Measurements from ENCODE around the gene MRM1.
"Not testable (repeated sequence)": the region's sequence is repeated elsewhere in the genome, so short reads cannot be mapped to it uniquely, and the experiment has no call there.

The MRM1 gene

DNA sequence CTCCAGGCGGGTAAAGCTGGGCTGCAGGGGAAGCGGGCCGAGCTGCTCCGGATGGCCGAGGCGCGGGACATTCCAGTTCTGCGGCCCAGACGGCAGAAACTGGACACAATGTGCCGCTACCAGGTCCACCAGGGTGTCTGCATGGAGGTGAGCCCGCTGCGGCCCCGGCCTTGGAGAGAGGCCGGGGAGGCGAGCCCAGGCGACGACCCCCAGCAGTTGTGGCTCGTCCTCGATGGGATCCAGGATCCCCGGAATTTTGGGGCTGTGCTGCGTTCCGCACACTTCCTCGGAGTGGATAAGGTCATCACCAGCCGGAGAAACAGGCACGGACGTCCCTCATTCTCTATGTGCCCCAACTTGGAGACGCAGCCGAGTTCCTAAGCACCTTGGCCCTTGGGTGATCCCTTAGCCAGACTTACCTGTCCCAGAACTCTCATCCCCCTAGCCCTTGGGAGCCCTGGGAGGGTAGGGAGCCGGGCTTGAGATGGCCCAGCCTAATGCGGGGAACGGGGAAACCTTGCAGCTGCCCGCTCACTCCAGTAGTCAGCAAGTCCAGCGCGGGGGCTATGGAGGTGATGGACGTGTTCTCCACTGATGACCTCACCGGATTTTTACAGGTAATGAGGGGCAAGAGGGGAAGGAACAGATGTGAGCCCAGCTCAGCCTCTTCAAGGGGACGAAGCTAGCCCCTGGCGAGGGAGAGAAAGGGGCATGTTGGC is 806 bp downstream of the MRM1 start:
- DNase-seq, result peak; percentile 2

DNA sequence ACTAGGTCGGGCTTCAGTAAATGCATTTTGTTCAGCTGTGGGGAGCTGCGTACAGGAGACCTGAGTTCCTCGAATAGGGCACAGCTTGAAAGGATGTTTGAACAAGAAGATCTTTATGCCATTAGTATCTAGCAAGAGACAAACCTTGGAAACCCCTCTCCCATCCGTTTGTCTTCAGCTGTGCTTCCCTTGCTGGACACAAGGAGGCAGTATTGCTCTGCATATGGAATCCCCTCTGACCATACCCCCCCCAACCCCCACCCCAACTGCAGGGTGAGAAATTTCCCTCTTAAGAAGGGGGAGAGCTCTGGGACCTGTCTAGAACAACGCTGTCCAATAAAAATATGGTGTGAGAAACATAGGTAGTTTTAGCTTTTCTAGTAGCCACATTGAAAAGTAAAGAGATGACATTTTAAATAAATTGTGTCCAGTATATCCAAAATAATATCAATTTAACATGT is 1.6 kb downstream of the MRM1 start:
- DNase-seq, result peak; percentile 66

DNA sequence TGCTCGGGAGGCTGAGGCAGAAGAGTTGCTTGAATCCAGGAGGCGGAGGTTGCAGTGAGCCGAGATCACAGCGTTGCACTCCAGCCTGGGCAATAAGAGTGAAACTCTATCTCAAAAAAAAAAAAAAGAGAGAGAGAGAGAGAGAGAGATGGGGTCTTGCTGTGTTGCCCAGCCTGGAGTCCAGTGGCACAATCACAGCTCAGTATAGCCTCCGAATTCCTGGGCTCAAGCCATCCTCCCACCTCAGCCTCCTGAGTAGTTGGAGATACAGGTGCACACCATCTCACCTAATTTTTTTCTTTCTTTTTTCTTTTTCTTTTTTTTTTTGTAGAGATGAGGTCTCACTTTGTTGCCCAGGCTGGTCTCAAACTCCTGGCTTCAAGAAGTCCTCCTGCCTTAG is 3.6 kb downstream of the MRM1 start:
- DNase-seq, result not testable (repeated sequence)

DNA sequence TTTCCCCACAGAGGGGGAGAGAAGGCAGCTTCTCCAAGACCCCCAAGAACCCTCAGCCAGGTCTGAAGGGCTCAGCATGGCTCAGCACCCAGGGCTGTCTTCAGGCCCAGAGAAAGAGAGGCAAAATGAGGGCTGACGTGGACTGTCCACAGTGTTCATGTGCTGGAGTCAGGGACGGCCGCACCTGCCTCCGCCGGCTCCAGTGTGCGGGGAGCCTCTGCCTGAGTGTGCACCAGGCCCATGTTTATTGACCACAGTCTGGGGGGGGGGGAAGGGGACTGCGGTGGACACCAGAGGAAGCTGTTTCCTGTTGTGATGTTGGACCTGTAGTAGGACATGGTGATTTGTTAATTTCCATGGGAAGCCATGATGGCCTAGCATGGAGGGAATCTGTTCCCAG is 6.9 kb downstream of the MRM1 start:
- no peak for DNase-seq

DNA sequence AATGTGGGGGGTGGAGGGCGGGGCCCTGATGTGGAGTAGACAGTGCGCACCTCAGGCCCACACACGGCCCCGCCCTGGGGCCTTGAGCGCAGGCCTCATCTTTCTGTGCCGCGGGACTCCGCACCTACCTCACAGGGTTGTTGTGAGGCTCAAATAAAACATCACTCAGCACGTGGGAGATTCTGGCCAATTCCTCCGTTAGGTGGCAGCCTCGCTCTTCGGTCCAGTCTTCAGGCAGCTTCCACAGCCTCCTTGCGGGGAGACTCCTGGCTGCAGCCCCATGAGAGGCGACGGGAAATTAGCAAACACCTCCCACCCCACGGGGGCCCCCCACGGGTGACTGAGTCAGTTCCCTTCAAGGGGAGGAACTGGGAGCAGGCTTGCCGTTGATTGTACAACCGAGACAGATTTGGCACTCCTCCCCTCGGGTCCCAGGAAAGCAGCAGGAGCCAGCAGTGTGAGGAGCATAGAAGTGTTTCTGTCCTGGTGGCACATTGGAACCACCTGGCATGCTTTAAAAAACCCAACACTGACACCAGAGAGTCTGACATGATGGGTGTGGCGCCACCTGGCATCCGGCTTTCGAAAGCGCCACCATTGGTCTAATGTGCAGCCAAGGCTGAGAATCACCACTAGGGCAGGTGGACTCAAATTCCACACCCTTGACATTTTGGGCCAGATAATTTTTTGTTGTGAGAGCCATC is 7.6 kb downstream of the MRM1 start:
- DNase-seq, result peak; percentile 93

DNA sequence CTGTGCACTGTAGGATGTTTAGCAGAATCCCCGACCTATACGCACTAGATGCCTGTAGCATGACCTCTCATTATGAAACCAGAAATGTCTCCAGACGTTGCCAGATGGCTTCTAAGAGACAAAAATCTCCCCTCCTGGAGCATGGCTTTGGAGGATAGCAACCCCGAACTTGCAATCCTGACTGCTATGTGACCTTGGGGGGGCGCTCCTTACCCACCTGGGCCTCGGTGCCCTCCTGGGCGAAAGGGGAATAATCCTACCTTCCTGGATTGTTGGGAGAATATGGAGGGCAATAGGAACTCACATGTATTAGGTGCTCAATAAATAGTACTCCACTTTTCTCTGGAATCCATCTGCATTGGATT is 8.1 kb downstream of the MRM1 start:
- DNase-seq, result no peak

DNA sequence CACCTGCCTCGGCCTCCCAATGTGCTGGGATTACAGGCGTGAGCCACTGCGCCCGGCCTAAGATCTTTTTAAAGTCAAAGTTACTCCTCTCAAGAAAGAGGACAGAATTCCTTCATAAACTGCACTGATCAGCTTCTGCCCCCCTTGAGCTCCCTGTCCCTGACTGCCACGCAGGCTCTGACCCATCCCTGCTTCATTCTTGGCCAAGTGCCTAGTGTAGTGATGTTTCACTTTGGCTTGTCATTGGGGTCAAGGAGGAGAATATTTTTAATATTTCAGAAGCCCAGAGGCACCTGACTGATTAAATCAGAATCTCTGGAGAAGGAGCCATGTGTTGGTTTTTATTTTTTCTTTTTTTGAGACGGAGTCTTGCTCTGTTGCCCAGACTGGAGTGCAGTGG is 9.1 kb downstream of the MRM1 start:
- no peak for DNase-seq

DNA sequence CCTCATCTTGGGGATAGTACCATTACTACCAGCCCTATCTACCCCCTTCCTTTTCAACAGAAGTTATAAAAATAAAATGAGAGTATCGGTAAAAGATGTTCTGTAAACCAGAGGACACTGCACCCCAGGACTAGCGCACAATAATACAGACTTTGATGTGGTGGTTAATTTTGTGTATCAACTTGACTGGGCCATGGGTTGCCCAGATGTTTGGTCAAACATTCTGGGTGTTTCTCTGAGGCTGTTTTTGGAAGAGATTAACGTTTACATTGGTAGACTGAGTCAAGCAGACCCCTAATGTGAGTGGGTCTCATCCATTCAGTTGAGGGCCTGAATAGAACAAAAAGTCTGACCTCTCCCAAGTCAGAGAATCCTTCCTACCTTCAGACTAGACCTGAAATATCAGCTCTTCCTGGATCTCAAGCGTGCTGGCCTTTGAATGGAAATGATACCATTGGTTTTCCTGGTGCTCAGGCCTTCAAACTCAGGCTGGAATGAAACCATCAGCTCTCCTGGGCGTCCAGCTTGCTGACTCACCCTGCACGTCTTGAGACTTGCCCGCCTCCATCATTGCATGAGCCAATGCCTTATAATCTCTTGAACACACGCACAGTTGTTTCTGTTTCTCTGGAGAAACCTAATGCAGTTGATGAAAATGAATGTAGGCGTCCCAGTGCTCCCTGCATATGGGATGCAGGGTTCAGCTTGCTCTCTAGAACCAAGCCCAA is 10.1 kb downstream of the MRM1 start:
- DNase-seq, result no peak

DNA sequence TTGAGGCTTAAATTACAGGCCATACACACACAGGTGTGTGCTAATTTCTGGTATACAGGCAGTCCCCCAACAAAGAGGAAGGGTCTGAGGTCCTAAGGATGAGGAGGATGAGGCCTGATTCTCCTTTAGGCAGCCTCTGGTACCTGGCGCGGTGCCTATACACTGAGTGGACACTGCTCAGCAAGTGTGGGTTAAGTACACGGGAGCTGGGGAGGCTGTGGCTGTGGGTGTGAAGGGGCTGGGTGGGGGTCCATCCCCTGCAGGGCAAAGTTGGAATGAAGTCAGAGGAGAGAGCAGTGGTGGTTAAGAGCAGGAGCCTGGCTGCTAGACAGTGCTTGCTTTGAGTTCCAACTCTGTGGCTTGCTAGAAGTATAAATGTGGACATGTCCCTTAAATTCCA is 10.9 kb downstream of the MRM1 start:
- DNase-seq, result no peak

DNA sequence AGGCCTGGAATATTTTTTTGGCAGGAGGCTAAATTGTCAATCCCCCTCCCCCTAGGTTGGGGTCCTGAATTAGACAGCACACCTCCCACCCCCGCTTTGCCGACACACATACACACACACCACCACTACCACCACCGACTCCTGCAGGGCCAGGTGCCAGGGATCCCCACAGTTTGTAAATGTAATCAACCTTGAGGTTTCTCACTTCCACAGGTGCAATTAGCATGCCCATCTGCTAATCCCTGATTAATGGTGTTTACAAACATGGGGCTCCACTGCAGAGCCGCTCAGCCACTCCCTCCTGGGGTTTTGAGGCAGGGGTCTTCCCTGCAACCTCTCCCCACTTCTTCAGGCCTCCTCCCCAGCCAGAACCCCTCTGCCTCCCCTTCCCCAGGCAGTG is 11.8 kb downstream of the MRM1 start:
- DNase-seq, result peak; percentile 47

DNA sequence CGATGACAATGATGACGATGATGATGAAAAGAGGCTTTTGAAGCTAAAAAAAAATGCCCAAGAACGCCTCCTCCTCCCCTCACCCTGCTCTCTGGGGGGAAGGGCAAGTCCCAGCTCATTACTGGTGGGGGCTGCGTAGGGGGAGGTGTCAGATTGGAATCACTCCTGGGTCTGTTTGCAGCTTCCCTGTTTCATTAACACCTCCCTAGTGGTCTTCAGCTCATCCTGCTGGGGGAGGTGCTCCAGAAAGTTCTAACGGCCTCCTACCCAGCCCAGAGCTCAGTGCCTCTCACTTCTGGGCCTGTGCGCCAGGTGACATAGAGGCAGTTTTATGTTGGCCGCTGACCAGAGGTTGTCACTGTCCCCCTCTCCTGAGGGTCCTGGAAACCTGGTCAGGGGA is 12.7 kb downstream of the MRM1 start:
- DNase-seq, result no peak

DNA sequence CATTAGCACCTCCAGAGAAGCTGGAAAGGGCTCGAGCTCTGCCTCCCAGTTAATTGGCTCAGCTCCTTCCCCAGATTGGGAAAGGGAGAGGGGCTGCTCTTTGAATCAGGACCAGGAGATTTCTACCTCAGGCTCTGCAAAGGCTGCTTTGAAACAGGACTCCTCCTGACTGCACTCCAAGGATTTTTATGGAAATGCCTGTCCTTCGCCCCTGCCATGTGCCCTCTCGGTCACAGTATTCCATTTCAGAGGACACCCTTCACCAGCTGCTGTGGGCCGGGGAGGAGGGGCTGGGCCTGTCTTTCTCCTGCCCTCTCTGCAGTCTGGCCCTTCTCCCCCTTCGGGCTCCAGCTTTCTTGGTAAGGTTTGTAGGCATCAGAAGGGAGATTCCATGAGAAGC is 13.6 kb downstream of the MRM1 start:
- DNase-seq, result peak; percentile 49

DNA sequence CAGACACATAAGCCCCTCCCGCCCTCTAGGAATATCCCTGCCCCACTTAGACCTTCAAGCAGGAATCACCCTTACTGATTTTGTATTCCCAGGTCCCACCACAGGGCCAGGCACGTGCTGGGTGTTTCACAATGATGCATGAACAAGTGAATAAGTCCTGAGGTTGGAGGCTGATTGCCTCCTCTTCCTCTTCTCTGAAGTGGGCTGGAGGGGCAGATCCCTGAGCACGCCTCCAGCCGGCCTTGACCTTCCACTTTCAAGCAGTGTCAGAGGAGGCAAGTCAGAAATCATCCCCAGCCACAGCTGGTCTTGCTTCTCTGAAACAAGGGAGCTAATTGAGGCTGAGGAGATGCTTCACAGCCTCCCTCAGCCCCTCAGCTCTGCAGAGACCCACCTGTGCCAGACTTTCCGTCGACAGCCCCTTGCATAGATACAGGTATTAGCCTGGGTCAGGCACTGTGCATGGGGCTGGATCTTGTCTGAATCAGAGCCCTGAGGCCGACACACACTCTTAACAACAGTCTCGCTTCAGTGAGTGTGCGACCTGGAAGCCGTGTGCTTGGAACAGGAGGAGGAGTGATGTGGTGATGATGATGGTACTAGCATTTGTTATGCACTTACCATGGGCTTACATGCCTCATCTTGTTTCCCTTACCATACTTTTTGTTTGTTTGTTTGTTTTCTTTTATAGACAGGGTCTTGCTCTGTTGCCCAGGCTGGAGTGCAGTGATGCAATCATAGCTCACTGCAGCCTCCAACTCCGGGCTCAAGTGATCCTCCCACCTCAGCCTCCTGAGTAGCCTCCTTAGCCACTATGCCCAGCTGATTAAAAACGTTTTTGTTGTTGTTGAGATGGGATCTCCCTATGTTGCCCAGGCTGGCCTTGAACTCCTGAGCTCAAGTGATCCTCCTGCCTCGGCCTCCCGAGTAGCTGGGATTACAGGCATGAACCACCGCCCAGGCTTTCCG is 15.0 kb downstream of the MRM1 start:
- DNase-seq, result no peak

DNA sequence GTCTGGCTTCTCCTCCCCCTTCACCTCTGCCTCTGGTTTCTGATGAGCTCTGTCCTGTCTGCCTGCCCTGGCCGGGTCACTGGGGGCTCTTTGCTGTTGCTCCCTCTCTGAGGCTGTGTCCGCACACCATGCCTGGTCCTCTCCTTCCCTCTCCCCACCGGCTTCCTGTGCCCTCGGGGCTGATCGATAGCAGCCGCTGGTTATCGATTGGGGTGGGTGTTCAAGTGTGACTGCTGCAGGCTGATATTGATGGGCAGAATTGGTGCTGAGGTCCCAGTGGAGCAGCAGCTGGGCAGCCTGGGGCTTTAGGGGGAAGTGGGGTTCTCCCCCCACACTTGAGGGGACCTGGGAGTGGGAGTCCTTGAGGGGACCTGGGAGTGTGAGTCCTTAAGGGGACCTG is 16.4 kb downstream of the MRM1 start:
- no peak for DNase-seq

DNA sequence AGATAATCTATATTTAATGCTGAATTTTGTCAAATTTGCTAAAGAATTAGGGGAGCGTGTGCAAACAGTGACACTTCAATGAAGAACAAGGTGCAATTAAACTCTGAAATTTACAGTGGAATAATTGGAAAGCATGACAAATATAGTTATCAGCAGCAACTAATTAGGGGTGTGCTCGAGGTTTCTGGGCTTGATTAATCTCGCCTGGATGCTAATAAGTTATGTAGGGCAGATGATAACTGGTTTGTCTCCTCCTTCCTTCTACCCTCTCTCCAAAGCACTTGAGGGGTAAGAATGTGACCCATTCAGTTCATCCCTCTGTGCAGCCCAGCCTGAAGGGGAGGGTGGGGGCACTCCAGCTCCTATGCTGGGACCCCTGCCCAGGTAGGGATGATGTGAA is 21.9 kb downstream of the MRM1 start:
- no peak for DNase-seq

DNA sequence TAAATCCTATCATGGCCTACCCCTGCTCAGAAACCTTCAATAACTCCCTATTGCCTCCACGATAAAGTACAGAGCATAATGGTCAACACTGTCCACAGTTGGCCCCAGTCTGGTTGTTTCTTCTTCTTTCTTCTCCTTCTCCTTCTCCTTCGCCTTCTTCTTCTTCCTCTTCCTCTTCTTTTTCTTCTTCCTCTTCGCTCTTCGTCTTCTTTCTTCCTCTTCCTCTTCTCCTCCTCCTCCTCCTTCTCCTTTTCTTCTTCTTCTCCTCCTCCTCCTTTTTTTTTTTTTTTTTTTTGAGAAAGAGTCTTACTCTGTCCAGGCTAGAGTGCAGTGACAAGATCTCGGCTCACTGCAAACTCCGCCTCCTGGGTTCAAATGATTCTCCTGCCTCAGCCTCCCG is 23.8 kb downstream of the MRM1 start:
- DNase-seq, result no peak

DNA sequence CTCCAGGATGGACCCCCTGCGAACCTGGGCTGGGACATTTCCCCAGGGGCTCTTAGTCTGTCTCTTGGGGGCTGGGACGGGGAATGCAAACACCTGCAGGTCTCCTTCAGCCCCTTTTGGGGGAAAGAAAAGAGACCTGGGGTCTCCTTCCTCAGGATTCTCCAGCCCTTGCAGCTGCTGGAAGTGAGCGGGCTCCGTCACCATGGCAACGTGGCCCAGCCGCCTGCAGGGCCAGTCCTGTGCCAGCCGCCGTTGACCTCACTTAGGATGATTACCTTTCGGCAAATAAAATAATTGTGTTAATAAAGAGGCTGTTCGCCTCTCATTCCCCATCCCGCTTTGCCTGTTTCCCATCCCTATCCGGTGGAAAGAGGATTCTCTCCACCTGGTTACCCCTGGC is 25.7 kb downstream of the MRM1 start:
- DNase-seq, result no peak

DNA sequence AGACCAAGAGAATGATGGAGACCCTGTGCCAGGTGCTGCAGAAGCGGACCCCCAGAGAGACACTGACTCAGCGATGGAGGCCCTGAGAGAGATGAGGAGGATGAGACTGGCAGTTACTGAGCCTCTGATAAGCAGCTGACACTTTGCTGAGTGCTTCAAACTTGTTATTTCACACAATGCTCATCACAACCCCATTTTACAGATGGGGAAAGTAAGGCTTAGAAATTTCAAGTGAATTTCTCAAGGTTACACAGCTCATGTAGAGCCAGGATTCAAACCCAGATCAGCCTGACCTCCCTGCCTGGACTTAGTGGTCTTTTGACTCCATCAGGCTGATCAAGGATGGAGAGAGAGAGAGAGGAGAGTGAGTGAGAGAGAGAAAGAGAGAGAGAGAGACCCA is 27.2 kb downstream of the MRM1 start:
- DNase-seq, result no peak

DNA sequence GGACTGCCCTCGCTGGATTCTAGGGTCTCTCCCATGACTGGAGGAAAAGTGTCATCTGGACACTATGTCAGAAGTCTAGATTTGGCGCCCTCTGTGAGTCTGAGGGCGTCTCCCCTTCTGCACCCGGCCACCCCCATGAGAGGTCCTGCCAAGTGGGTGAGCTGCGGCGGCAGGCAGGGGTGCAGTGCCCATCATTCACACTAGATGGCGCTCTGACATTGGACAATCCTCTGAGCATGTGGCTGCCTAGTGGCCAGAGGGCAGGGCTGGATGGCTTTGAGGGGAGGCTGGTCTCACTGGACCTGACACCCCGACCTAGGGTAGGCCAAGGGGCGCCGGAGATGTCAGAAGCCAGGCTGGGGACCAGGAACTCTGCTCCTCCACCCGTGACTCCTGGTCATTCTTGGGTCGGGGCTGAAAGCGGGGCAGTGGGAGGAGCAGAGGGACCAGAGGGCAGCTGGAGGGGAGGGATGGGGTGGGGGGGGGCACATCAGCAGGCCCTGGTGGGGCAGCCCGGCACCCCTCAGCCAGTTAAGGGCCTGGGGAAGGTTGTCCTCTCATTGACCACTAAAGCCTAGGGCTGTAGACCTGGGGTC is 28.0 kb downstream of the MRM1 start:
- peak; percentile 65 for DNase-seq

DNA sequence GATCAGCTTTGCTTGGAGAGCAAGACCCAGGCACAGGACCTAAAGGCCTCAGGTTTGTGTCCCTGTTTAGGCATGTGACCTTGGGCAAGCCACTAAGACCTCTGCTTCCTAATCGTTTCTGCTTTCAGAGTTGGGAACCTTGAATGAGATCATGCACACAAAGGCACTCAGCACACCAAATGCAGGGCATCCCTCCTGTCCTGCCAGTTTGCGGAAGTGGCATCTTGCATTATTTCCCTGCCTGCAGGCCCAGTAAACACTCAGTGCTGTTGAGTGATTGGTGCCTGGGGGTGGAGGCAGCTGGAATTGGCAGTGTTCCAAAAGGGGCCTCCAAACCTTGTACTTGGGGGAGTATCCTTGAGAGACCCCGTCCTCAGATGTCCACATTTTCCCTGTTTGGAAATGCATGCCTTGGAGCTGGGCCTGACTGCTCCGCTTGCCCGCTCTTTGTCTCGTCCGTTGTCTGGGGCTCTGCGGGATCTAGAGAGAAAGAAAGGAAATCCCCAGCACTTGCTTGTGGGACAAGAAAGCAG is 28.7 kb downstream of the MRM1 start:
- DNase-seq, result peak; percentile 7

DNA sequence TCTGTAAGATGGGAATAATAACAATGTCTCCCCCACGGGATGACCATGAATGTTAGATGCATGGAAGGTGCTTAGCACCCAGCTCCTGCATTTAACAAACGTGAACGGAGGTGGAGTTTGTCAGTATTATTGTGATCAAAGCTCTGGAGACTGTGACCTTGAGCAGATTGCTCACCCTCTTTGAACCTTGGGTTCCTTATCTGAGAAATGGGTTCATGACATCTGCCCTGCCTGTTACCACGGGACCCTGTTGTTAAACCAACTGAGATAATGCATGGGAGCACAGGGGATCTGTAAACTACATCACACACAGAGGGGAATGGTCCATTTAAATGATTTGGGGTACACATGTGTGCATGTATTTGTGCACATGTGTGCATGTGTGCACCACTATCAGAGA is 29.6 kb downstream of the MRM1 start:
- DNase-seq, result no peak

All from NCI-H2171 treated with DMSO at 0.1 percent for 48 hours (cell line).